ENCODE measurements around the gene DENND1C.

The DENND1C gene

DNA sequence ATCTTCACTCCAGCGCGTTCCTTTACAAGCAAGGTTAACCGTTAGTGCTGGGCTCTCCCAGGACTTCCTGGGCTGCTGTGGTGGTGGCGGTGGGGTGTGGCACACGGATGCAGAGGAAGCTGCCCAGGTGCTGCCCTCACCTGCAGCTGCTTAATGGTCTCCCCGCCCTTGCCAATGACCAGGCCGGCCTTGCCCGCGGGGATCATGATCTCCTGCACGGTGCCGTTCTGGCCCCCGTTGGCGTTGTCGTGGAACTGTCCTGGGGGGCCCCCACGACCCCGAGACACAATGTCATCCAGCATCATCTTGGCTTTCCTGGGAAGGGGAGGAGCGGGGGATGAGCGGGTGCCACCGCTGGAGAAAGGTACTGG, 63.0 kb downstream of the DENND1C start:
- DNase-seq: no peak

DNA sequence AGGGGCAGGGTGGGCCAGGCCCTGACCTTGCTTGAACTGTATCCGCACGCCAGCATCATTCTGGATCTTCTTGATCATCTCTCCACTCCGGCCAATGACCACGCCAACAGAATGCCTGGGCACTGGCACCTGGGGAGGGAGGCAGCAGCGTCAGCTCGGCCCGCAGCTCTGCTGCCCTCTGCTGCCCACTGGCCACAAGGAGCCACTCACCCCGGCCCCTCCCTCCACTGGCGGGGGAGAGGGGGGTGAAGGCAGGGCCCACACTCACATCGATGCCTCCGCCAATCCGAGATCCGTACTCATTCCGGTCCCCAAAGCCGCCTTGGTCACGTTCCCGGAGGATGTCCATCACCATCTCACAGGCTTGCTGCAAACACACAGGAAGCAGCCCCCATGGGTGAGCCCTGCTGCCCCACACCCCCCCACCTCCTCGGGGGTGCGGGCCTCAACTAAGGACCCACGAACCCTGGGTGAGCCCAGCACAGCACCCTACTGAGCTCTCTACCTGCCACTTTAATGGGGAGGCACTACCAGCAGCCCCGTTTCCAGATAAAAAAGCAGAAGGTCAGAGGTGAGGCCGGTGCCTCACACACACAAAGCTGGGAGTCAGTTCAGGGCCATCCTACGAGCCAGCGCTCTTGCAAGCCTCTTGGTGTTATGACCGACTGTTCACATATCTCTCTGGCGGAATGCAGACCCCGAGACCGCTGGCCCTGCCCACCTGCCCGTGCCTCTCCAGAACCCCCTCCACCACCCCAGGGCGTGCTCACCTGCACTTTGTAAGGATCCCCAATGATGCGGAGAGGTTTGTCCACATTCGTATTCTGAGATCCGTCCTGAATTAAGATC, 63.6 kb downstream of the DENND1C start:
- DNase-seq: no peak

Measured in hematopoietic multipotent progenitor cell treated with erythropoietin and hydrocortisone succinate and interleukin-3 and kit ligand, for 4 days (in vitro differentiated cells).